CD14-positive monocyte (primary cell): ENCODE measurements around the gene JARID2. TPM values are rescaled to one million over a fixed set of nuclear protein-coding genes. Genes with fewer than 3 reads are reported as not detected.
"Not testable (repeated sequence)": the region's sequence is repeated elsewhere in the genome, so short reads cannot be mapped to it uniquely, and the experiment has no call there.

ENCODE experiments used
- DNase-seq, 3 donors: peaks; one replicate each; pipeline ENCODE4 v3.0.0-alpha.2; 2011 to 2022
- H2AFZ ChIP-seq: 2 replicates; pipeline ENCODE4 v1.6.0; 2012; ENCODE audit warnings: mild to moderate bottlenecking, low read depth, low read length, inconsistent platforms; ENCODE audit not compliant: insufficient read depth, poor library complexity, severe bottlenecking
- H3K27ac ChIP-seq, 2 donors: 1 replicate in 1 of 2; 2 replicates in 1 of 2; pipeline ENCODE4 v1.5.1; 2012 to 2013; ENCODE audit warnings: low read length in 2 of 2, control low read depth in 1 of 2, inconsistent platforms in 1 of 2, low read depth in 1 of 2, mild to moderate bottlenecking in 1 of 2
- H3K27me3 ChIP-seq, 2 donors: one replicate each; pipeline versions ENCODE4 v1.6.0 to v1.6.1; 2011 to 2013; ENCODE audit warnings: low read length in 2 of 2; ENCODE audit not compliant: control insufficient read depth in 2 of 2, insufficient read depth in 2 of 2
- H3K36me3 ChIP-seq, 2 donors: replicated peaks in 1 of 2; 1 replicate in 1 of 2; 2 replicates in 1 of 2; pipeline versions ENCODE4 v1.5.1 to v1.6.1; 2012 to 2013; ENCODE audit warnings: low read length in 2 of 2, control low read depth in 1 of 2, inconsistent platforms in 1 of 2, mild to moderate bottlenecking in 1 of 2; ENCODE audit not compliant: insufficient read depth in 2 of 2, control insufficient read depth in 1 of 2
- H3K4me1 ChIP-seq, 2 donors: 1 replicate in 1 of 2; 2 replicates in 1 of 2; pipeline versions ENCODE4 v1.5.1 to v1.6.1; 2012 to 2013; ENCODE audit warnings: low read length in 2 of 2, control low read depth in 1 of 2, inconsistent platforms in 1 of 2, mild to moderate bottlenecking in 1 of 2, moderate library complexity in 1 of 2; ENCODE audit not compliant: insufficient read depth in 2 of 2, control insufficient read depth in 1 of 2
- H3K4me2 ChIP-seq: replicated peaks from 2 replicates; pipeline ENCODE3; 2012; ENCODE audit warnings: low read length, moderate library complexity, mild to moderate bottlenecking; ENCODE audit not compliant: poor library complexity, severe bottlenecking; ENCODE audit errors: extremely low read depth
- H3K4me3 ChIP-seq, 3 experiments: fragments of 200-600 bp in 1 of 3; sonication (generic) in 1 of 3; replicated peaks in 1 of 3; 1 replicate in 2 of 3; 2 replicates in 1 of 3; pipeline ENCODE4 v1.5.1; 2011 to 2013; ENCODE audit warnings: low read length in 3 of 3, mild to moderate bottlenecking in 3 of 3, control low read depth in 2 of 3, low read depth in 2 of 3, inconsistent platforms in 1 of 3, moderate library complexity in 1 of 3
- H3K79me2 ChIP-seq: 2 replicates; pipeline ENCODE4 v1.6.0; 2012; ENCODE audit warnings: mild to moderate bottlenecking, control low read depth, inconsistent platforms, low read length, moderate library complexity; ENCODE audit not compliant: insufficient read depth
- H3K9ac ChIP-seq: 2 replicates; pipeline ENCODE4 v1.6.0; 2017; ENCODE audit warnings: low read length, mild to moderate bottlenecking; ENCODE audit not compliant: insufficient read depth, poor library complexity, severe bottlenecking
- H3K9me3 ChIP-seq, 2 donors: replicated peaks in 1 of 2; 1 replicate in 1 of 2; 2 replicates in 1 of 2; pipeline versions ENCODE4 v1.5.1 to v1.6.1; 2012 to 2013; ENCODE audit warnings: low read length in 2 of 2, control low read depth in 1 of 2; ENCODE audit not compliant: control insufficient read depth in 1 of 2, insufficient read depth in 1 of 2
- H4K20me1 ChIP-seq: 2 replicates; pipeline ENCODE4 v1.6.0; 2012; ENCODE audit warnings: mild to moderate bottlenecking, low read length, control low read depth, moderate library complexity; ENCODE audit not compliant: insufficient read depth
- H3K27ac Mint-ChIP-seq, 7 donors: one replicate each; pipeline ENCODE4 v1.8.0; 2020; ENCODE audit warnings: mild to moderate bottlenecking in 7 of 7, mixed read lengths in 7 of 7, moderate library complexity in 6 of 7, inconsistent platforms in 2 of 7
- H3K27me3 Mint-ChIP-seq, 3 donors: one replicate each; pipeline ENCODE4 v1.8.0; 2021 to 2022; ENCODE audit warnings: low read depth in 3 of 3, mild to moderate bottlenecking in 3 of 3, mixed read lengths in 3 of 3, moderate library complexity in 3 of 3, inconsistent platforms in 1 of 3
- H3K36me3 Mint-ChIP-seq, 2 donors: one replicate each; pipeline ENCODE4 v1.8.0; 2020; ENCODE audit warnings: mixed read lengths in 2 of 2, inconsistent platforms in 1 of 2, mild to moderate bottlenecking in 1 of 2
- H3K4me1 Mint-ChIP-seq: one replicate; pipeline ENCODE4 v1.8.0; 2020; ENCODE audit warnings: mild to moderate bottlenecking, mixed read lengths
- H3K4me3 Mint-ChIP-seq, 2 donors: one replicate each; pipeline ENCODE4 v1.8.0; 2020; ENCODE audit warnings: mild to moderate bottlenecking in 2 of 2, mixed read lengths in 2 of 2, moderate library complexity in 1 of 2
- H3K9me3 Mint-ChIP-seq, 7 donors: one replicate each; pipeline ENCODE4 v1.8.0; 2020 to 2022; ENCODE audit warnings: mixed read lengths in 7 of 7, mild to moderate bottlenecking in 6 of 7, moderate library complexity in 6 of 7, inconsistent platforms in 2 of 7
- CTCF ChIP-seq: fragments of 200-600 bp; IDR thresholded peaks from one replicate; pipeline ENCODE4 v1.8.0; 2022; ENCODE audit warnings: antibody characterized with exemption, mild to moderate bottlenecking
- WGBS: methylation state at CpG from one replicate; pipeline ENCODE4 v1.1.5; 2013; ENCODE audit warnings: missing lambda C conversion rate; ENCODE audit not compliant: insufficient coverage; 5-methylcytosine and 5-hydroxymethylcytosine counted together
- intact Hi-C, 2 donors: fragments of 100-400 bp; cut with micrococcal nuclease; formaldehyde crosslinking; loops; one replicate each; pipeline versions ENCODE4 v1.15.0 to v1.15.1; 2023
- polyA plus RNA-seq, 3 donors: library from polyadenylated mRNA; depleted of rRNA in 1 of 3; unstranded in 2 of 3; stranded (reverse) in 1 of 3; fragments of 300-500 nt in 2 of 3; fragments of >200 nt in 1 of 3; fragmentation: Illumina TruSeq in 2 of 3; gene quantifications; 1 replicate in 2 of 3; 2 replicates in 1 of 3; pipeline ENCODE4 v1.2.3, GENCODE V29; 2012 to 2021

Gene JARID2
- polyA plus RNA-seq, 3 donors: 6.8 to 17.5 (median 12.5) TPM

DNA sequence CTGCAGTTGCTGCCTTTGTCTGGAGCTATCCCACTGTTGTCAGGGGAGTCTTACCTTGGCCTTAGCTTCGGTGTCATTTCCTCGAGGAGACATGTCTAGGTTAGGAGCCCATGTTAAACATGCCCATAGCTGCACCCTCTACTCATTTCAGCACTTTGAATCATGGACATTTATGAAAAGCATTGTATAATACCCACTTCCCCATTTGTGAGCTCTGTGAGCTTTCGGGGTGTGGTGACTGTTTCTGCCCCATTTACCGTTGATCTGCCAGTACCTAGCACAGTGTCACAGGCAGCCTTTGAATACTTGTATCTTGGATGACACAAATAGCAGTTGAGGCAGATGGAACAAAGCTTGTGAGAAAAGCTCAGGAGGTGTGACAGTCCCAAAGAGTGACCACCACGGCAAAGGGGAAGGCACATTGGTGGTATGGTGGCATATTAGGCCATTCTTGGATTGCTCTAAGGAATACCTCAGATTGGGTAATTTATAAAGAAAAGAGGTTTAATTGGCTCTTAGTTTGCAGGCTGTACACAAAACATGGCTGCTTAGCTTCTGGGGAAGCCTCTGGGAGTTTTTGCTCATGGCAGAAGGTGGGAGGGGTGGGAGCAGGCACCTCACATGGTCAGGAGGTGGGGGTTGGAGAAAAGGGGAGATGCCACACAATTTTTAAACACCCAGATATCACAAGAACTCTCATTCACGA, 42.0 kb downstream of the JARID2 start:
- no peaks in the 10 kb centered on the region for H3K9me3 ChIP-seq
- H2AFZ ChIP-seq: no peak overlapping the region
- H3K27me3 ChIP-seq: no peaks in the 10 kb centered on the region
- peaks cover 44 to 57% of the 10 kb centered on the region in 2 donors for H3K4me1 ChIP-seq
- Mint-ChIP-seq H3K27me3 (peaks cover 0 to 4% (median 1%) of the 10 kb centered on the region in 3 donors), H3K27ac (peak overlapping the region; percentile 75 to 94 (median 89)), H3K4me3 (peak overlapping the region; percentile 62 to 71), H3K9me3 (no peaks in the 10 kb centered on the region), H3K36me3 (peaks cover 40 to 50% of the 10 kb centered on the region in 2 donors), H3K4me1 (peaks cover 67% of the 10 kb centered on the region)
- intact Hi-C loops: no loop called here
- DNase-seq: peak; percentile 59 to 71 (median 63)
- H3K9ac ChIP-seq: no peak overlapping the region
- peaks cover 100% of the 10 kb centered on the region for H4K20me1 ChIP-seq
- peak overlapping the region in 1 of 3 experiments; percentile 56 for H3K4me3 ChIP-seq
- peaks cover 100% of the 10 kb centered on the region for H3K79me2 ChIP-seq
- peak overlapping the region; percentile 28 to 69 for H3K27ac ChIP-seq
- TF ChIP-seq CTCF: no peak
- H3K4me2 ChIP-seq: peak overlapping the region; percentile 60
- H3K36me3 ChIP-seq: peaks cover 0 to 11% of the 10 kb centered on the region in 2 donors
- WGBS: 0% methylated on average over 1 of the region's 6 CpGs

- no peak overlapping the region for H3K9ac ChIP-seq
- H3K4me3 ChIP-seq: no peak overlapping the region
- intact Hi-C loops: no loop called here
- 39% methylated on average over 4 of the region's 8 CpGs for WGBS
- peaks cover 100% of the 10 kb centered on the region for H4K20me1 ChIP-seq
- peaks cover 51 to 66% of the 10 kb centered on the region in 2 donors for H3K4me1 ChIP-seq
- Mint-ChIP-seq H3K9me3 (no peaks in the 10 kb centered on the region), H3K27me3 (peaks cover 0 to 4% (median 0%) of the 10 kb centered on the region in 3 donors), H3K36me3 (peaks cover 46 to 47% of the 10 kb centered on the region in 2 donors), H3K4me1 (peaks cover 76% of the 10 kb centered on the region), H3K4me3 (peak overlapping the region in 1 of 2 donors; percentile 10), H3K27ac (peak overlapping the region in 5 of 7 donors; percentile 52 to 74 (median 64))
- H3K79me2 ChIP-seq: peaks cover 100% of the 10 kb centered on the region
- no peaks in the 10 kb centered on the region for H3K27me3 ChIP-seq
- peaks cover 0 to 11% of the 10 kb centered on the region in 2 donors for H3K36me3 ChIP-seq
- H3K27ac ChIP-seq: peak overlapping the region; percentile 6 to 69
- TF ChIP-seq CTCF: no peak
- no peak overlapping the region for H3K4me2 ChIP-seq
- no peak overlapping the region for H2AFZ ChIP-seq
- H3K9me3 ChIP-seq: no peaks in the 10 kb centered on the region
- peak in 1 of 3 donors; percentile 28 for DNase-seq
These were observed 43.0 kb downstream of the JARID2 start for GRCh38 chr6:15288856-15289255.

DNA sequence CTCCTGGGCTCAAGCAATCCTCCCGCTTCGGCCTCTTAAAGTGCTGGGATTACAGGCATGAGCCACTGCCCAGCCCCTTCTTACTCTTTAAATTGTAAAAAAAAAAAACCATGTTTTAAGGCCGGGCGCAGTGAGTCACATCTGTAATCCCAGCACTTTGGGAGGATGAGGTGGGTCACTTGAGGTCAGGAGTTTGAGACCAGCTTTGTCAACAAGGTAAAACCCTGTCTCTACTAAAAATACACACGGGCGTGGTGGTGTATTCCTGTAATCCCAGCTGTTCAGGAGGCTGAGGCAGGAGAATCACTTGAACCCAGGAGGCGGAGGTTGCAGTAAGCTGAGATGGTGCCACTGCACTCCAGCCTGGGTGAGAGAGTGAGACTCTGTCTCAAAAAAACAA, 43.6 kb downstream of the JARID2 start:
- H3K27ac ChIP-seq, H3K4me2 ChIP-seq, H3K27me3 ChIP-seq, H3K27me3 Mint-ChIP-seq, H3K4me3 ChIP-seq, intact Hi-C loops, DNase-seq, H2AFZ ChIP-seq, H3K9ac ChIP-seq, H3K9me3 ChIP-seq, H3K9me3 Mint-ChIP-seq: not testable (repeated sequence)
- peak overlapping the region in 4 of 7 donors; percentile 7 to 71 (median 32) for H3K27ac Mint-ChIP-seq
- H4K20me1 ChIP-seq: peaks cover 100% of the 10 kb centered on the region
- H3K79me2 ChIP-seq: peaks cover 100% of the 10 kb centered on the region
- peaks cover 51 to 65% of the 10 kb centered on the region in 2 donors for H3K4me1 ChIP-seq
- peak overlapping the region in 1 of 2 donors; percentile 39 for H3K4me3 Mint-ChIP-seq
- peaks cover 46 to 47% of the 10 kb centered on the region in 2 donors for H3K36me3 Mint-ChIP-seq
- peaks cover 0 to 11% of the 10 kb centered on the region in 2 donors for H3K36me3 ChIP-seq
- H3K4me1 Mint-ChIP-seq: peaks cover 77% of the 10 kb centered on the region
- 100% methylated on average over 2 of the region's 7 CpGs for WGBS
